Left lobe of liver (tissue), 2 donors: Measurements from ENCODE around the gene LEMD1. TPM values are rescaled to one million over a fixed set of nuclear protein-coding genes. Genes with fewer than 3 reads are reported as not detected.
"Not testable (repeated sequence)": the region's sequence is repeated elsewhere in the genome, so short reads cannot be mapped to it uniquely, and the experiment has no call there.

Experiments
- ATAC-seq: fragments of 200-7000 bp; cut with Tn5 transposase; one replicate; pipeline ENCODE4 v1.9.1; 2020; ENCODE audit warnings: mild to moderate bottlenecking, moderate library complexity
- DNase-seq: peaks from one replicate; pipeline ENCODE4 v3.0.0-alpha.2; 2020; ENCODE audit warnings: low spot score
- total RNA-seq: library from RNA; stranded (reverse); gene quantifications from one replicate; pipeline ENCODE4 v1.2.1, GENCODE V29; 2021
- donor health status: DM: no; HTN: no; CAD: no; lungs with moderate emphysema.
- donor health status: DM: no; HTN: yes; CAD: no.

The LEMD1 gene
- total RNA-seq, 1 donor from 2014 or later, result not detected

GRCh38 chr1:205432116-205432515, 10.3 kb upstream of the LEMD1 start:
- no peak for DNase-seq

DNA sequence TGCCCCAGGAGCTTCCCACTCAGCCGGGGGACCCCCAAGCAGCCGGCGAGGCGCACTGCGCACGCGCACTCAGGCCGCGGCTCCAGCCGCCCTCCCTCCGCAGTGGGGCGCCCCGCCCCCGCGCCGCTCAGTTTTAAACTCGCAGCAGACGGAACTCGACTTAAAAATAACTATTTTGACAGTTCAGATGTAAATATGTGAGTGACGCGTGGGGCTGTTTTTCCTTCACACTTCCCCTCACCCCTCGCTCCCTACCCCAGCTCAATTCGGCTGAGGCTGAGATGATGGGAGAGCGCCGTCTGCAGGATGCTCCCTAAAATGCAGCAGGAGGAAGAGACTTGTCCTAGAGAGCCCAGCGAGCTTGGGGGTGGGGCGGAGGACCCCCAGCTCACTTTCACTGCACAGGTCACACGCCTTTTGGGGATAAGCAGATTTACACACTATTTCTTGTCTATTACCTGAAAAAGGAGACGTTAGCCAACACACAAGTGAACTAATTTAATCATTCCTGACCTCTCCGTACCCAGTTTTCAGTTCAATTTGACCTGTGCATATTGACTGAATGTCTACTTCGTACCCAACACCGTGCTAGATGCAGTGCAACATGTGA, 8.9 kb upstream of the LEMD1 start:
- DNase-seq (no peak), ATAC-seq (peak; percentile 71)

More at GRCh38 chr1:205432116-205432515, 10.3 kb upstream of the LEMD1 start:
- no peak for ATAC-seq

DNA sequence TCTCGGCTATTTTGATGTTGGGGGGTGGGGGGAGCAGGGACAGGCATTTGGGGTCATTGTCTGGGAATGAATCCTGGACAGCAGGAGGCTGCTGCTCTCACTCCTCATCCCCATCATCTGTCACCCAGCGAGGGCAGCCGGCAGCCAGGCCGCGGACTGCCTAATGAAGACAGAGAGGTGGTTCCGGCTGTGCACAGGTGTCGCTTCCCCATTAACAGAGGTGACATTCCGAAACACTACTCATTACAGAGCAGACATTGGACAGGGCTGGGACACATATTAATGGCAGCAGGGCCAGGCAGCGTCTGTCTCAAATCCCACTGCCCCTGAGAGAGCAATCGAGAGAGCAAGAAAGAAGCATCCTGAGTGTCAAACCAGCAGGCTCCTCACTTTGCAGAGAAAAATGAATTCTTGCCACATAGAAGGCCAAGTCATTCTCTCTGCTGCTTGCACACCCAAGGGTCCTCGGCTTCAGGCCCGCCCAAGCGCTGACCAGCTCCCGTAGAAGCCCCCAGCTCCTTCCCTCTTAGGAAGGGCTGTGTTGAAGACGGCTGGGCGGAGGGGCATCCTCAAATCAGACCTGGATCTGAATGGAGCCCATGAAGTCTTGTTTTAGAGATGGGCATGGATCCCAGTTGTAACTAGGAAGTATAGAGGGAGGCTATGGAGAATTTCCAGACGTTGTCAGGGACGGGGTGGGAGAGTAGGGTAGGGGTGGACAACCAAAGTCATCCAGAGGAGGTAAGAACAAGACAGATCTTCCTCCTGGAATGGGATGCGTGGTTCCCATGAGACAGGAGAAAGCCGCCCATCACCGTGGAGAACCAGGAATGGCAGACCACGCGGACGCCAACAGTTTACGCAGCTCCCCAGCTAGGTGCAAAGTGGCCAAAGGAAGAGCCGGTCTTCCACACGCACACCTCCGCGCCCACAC, 8.2 kb upstream of the LEMD1 start:
- no peak for DNase-seq
- ATAC-seq, result no peak

DNA sequence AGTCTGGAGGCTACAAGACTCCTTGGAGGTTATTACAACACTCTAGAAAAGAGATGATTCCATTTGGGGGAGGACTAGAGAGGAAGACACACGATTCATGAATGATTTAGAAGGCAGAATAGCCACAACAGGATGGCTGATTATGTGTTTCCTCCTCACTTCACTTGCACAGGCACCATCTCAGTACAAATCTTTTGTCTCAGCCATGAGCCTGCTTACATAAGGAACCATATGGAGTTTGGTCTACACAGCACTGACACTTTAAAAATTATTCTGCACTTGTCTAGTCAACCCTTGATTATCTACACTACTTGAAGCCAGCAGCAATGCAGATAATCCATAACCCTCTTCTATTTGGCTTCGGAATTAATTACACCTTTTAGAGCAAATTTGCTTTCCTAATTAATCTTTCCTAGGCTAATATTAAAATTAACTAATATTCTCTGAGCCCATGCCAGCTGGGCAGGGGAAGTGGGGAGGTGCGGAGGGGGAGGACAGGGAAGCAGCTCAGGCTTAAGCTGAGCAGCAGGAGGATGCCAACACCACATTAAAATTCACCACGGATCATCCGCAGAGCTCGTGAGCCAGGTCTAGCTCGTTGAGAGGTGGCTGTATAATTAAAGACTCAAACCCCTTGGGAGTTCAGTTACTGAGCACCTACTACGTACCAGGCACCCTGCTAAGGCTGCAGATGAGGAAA, 3.2 kb upstream of the LEMD1 start:
- DNase-seq, result no peak
- ATAC-seq, result no peak

GRCh38 chr1:205423814-205424399, 2.1 kb upstream of the LEMD1 start:
- no peak for ATAC-seq
- no peak for DNase-seq

GRCh38 chr1:205422993-205423642, 1.3 kb upstream of the LEMD1 start:
- no peak for ATAC-seq
- no peak for DNase-seq

DNA sequence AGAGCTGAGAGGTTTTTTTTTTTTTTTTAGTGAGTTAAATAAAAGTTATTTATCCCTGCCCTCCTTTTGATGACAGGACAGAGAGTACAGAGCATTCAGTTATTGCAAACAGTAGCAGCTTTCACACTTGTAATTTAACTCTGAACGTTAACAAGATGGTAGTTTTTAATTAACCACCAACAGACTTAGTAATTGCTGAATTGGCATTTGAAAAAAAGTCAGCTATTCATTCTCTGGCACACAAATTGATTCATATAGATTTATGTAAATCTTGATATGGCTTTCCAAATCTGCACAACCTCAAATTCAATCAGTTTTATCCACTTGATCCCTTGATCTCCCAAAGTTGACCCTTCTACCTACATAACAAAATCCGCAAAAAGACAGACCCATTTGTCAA, 918 bp downstream of the LEMD1 start:
- DNase-seq, result no peak
- ATAC-seq, result no peak

DNA sequence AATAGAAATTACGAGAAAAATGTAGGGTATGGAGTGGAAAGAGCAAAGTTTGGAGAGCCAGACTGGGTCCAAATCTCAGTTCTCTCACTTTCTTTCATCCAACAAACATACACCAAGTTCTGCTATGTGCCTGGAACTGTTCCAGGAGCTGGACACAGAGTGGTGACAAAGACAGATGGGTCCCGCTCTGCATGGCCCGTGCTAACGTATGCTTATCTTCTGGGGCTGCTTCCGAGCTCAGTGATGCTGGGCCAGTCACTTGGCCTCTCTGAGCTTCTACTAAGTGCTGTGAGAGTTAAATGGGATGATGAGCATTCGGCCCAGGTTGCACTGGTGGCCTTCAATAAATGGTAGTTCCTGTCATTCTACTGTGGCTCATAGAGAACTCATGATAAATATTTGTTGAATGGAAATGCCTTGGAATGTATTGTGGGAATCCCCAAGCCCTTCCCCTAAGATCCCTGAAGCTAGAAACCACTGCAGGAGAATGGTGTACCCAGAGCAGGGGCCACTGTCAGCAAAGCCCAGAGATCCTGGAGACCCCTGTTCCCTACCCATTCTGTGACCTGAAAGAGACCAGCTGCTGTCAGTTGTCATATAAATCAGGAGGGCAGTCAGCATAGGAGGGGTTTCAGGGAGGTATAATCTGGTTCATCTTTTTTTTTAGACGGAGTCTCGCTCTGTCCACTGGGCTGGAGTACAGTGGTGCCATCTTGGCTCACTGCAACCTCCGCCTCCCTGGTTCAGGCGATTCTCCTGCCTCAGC, 3.8 kb downstream of the LEMD1 start:
- no peak for DNase-seq
- no peak for ATAC-seq

DNA sequence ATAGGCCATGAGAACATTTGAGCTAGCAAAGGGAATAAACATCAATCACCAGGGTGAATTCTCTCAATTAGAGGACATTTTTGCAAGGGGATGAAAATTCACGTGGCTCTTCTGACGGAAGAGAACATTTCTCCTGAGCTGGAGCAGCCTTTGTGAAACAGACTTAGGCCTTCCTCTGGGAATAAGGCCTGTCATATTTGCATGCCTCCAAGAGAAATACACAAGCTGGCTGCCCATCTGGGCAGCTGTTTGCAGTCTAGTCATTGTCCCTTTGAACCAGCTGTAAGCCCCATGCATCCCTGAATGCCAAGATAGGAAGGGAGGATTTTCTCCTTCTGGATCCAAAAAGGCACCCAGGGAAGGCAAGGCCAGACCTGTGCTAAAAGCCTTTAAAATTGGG, 5.5 kb downstream of the LEMD1 start:
- DNase-seq, result no peak
- ATAC-seq, result no peak

DNA sequence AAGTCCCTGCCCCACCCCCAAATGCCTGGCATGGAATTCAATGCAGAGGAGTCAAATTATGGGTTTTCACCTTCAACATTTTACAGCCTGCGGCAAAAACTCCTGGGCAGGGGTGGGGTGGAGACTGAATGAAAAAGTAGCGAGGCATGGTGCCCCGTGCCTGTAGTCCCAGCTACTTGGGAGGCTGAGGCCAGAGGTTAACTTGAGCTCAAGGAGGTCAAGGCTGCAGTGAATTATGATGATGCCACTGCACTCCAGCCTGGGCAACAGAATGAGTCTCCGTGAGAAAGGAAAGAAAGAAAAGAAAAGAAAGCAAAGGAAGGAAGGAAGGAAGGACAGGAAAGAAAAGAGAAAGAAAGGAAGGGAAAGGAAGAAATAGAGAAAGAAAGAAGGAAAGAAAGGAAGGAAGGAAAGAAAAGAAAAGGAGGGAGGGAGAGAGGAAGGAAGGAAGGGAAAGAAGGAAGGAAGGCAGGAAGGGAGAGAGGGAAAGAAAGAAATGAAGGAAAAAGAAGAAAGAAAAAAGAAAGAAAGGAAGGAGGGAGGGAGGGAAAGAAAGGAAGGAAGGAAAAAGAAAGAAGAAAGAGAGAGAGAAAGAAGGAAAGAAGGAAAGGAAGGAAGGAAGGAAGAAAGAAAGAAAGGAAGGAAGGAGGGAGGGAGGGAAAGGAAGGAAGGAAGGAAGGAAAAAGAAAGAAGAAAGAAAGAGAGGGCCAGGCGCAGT, 11.1 kb downstream of the LEMD1 start:
- no peak for ATAC-seq
- no peak for DNase-seq

DNA sequence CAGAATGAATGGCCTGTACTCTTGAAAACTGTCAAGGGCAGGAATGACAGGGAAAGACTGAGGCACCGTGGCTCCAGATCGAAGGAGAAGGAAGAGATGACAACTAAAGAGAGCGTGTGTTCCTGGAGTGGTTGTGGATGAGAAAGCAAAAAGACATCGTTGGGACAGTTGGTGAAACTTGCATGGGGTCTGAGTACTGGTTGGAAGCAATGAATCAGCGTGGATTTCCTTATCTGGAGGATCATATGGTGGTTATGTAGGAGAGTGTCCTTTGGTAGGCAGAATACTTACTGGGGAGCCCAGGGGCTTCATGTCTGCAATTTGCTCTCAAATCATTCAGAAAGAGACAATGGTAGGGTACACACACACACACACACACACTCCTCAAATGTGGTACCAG, 13.9 kb downstream of the LEMD1 start:
- ATAC-seq (no peak), DNase-seq (no peak)

DNA sequence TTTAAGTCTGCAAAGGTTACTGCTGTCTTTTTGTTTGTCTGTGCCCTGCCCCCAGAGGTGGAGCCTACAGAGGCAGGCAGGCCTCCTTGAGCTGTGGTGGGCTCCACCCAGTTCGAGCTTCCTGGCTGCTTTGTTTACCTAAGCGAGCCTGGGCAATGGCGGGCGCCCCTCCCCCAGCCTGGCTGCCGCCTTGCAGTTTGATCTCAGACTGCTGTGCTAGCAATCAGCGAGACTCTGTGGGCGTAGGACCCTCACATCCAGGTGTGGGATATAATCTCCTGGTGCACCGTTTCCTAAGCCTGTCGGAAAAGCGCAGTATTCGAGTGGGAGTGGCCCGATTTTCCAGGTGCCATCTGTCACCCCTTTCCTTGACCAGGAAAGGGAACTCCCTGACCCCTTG, 15.6 kb downstream of the LEMD1 start:
- DNase-seq, ATAC-seq: not testable (repeated sequence)

DNA sequence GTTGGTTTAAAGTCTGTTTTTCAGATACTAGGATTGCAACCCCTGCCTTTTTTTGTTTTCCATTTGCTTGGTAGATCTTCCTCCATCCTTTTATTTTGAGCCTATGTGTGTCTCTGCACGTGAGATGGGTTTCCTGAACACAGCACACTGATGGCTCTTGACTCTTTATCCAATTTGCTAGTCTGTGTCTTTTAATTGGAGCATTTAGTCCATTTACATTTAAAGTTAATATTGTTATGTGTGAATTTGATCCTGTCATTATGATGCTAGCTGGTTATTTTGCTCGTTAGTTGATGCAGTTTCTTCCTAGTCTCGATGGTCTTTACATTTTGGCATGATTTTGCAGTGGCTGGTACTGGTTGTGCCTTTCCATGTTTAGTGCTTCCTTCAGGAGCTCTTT, 17.4 kb downstream of the LEMD1 start:
- not testable (repeated sequence) for DNase-seq, ATAC-seq

GRCh38 chr1:205398586-205398985, 23.3 kb downstream of the LEMD1 start:
- DNase-seq, result no peak
- ATAC-seq, result no peak

DNA sequence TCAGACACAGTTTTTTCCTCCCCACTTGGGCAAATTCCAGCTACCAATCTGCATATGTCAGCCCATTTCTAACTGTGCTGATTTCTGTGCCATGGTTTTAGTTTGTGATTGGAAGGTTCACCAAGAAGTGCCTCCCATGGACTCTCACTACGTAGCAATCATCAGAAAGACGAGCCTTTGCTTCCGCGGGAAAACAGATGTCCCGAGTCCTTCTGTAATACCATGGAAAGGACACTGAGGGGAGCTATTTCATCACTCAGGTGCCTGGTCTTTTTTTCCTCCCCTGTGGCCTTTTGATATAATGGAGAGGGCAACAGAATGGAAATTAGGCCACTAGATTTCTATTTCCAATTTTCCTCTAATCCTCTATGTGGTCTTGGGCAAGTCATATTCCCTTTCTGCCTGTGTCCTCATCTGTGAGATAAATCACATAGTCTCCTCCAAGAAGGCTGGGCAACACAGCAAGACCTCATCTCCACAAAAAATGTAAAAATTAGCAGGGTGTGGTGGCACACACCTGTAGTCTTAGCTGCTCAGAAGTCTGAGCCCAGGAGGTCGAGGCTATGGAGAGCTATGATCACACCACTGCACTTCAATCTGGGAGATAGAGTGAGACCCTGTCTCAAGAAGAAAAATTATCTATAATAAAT, 24.8 kb downstream of the LEMD1 start:
- ATAC-seq (peak; percentile 52), DNase-seq (no peak)

DNA sequence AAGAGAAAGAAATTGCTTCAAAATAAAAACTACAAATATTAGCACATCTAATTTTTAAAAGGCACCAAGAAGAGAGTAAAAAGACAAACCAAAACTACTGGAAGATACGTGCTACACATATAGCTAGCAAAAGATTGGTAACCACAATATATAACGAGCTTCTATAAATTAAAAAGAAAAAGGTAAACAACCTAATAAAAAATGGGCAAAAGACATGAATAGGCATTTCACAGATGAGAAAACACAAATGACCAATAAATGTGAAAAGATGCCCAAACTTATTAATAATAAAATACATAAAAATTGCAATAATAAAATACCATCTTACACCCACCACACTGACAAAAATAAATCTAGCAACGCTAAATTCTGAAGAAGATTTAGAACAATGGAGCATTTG, 26.2 kb downstream of the LEMD1 start:
- ATAC-seq, result no peak
- DNase-seq, result no peak

- DNase-seq (no peak), ATAC-seq (no peak)
Observed at GRCh38 chr1:205392650-205393049, 29.2 kb downstream of the LEMD1 start.

- DNase-seq (no peak), ATAC-seq (peak; percentile 44)
Observed at GRCh38 chr1:205391386-205391785, 30.5 kb downstream of the LEMD1 start.

DNA sequence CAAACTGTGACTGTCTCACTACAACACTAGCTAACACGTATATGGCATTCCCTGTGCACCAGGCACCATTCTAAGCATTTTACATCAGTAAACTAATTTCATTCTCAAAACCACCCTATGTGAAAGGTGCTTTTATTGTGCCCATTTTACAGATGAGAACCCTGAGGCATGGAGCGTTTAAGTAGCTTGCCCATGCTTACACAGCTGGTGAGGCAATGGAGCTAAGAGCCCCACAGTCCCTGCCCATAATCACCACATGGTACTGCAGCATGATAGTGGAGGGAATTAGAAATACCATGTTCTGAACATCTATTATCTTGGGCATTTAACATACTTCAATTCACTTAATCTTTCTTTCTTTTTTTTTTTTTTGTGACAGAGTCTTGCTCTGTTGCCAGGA, 34.0 kb downstream of the LEMD1 start:
- no peak for DNase-seq
- no peak for ATAC-seq
